ENCODE measurements around the gene CDC16. TPM values are rescaled to one million over a fixed set of nuclear protein-coding genes. Genes with fewer than 3 reads are reported as not detected.

The CDC16 gene
- total and polyA plus RNA-seq, 2 of the 8 experiments (the other 6 are each of a cell fraction or from before 2014, with no cell fraction given), result 42.5 to 83.4 TPM

DNA sequence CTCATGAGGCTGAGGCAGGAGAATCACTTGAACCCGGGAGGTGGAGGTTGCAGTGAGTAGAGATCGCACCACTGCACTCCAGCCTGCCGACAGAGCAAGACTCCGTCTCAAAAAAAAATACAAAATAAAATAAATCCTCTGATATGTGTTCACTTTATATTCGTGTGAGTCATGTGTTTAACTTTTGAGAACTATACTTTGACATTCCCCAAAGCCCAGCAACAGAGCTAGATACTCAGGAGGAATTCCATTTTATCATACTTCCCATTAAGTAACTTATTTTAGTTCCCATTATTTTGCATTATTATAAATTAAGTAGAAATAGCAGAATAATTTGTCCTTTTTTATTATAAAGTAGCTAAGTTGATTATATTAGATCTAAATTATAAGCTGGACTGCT is 76.3 kb downstream of the CDC16 start:
- Histone ChIP-seq H2AK5ac (ENCODE audit: low read depth, low read length) (no peak overlapping the region), H2BK5ac (ENCODE audit: low read depth, low read length) (no peak overlapping the region), H3K27me3 (replicated peaks in 1 of 4; ENCODE audit: control insufficient read depth in 3 of 4, extremely low read depth in 1 of 4, insufficient read depth in 3 of 4, low read length in 3 of 4) (no peaks in the 10 kb centered on the region), H4K20me1 (replicated peaks in 1 of 2; ENCODE audit: control insufficient read depth in 1 of 2, insufficient read depth in 2 of 2, low read length in 2 of 2) (peaks cover 0 to 2% of the 10 kb centered on the region in 2 experiments), H2BK15ac (ENCODE audit: low read length) (no peak overlapping the region), H3K23ac (ENCODE audit: insufficient read length) (no peak overlapping the region), H2BK12ac (ENCODE audit: low read depth, low read length) (no peak overlapping the region), H3K14ac (ENCODE audit: insufficient read length) (no peak overlapping the region), H2BK120ac (replicated peaks; ENCODE audit: low read depth, low read length) (no peak overlapping the region), H2BK20ac (ENCODE audit: low read length) (no peak overlapping the region), H3K18ac (ENCODE audit: extremely low read depth, low read length) (no peak overlapping the region), H4K5ac (ENCODE audit: insufficient read length, low read depth, low read length) (no peak overlapping the region), H3K9me3 (ENCODE audit: insufficient read depth in 2 of 2, low read depth in 1 of 2, low read length in 1 of 2) (no peaks in the 10 kb centered on the region), H3K4me3 (ENCODE audit: extremely low read depth in 1 of 4, insufficient read depth in 2 of 4, low read depth in 3 of 4, low read length in 4 of 4) (no peak overlapping the region), H3K27ac (ENCODE audit: low read depth, low read length) (no peak overlapping the region), H3K79me1 (ENCODE audit: low read depth, low read length) (no peaks in the 10 kb centered on the region; the same call in 1 of the 2 replicates), H3K56ac (replicated peaks; ENCODE audit: insufficient read length, low read depth, low read length) (no peak overlapping the region), H3K4me1 (replicated peaks in 1 of 4; ENCODE audit: control insufficient read depth in 3 of 4, insufficient read depth in 4 of 4, low read length in 3 of 4) (0 out of 7 replicates have a peak, but pooled peaks cover 0 to 3% (median 0%) of the 10 kb centered on the region in 4 experiments), H3K9ac (replicated peaks in 1 of 4; ENCODE audit: extremely low read depth in 1 of 4, low read depth in 3 of 4, low read length in 3 of 4) (no peak overlapping the region), H3K4me2 (ENCODE audit: insufficient read depth in 1 of 2, low read depth in 2 of 2, low read length in 2 of 2) (no peak overlapping the region), H3K79me2 (ENCODE audit: control insufficient read depth in 1 of 2, insufficient read depth in 2 of 2, low read length in 2 of 2) (peaks cover 0 to 15% of the 10 kb centered on the region in 2 experiments), H4K91ac (replicated peaks; ENCODE audit: insufficient read length, low read length) (no peak overlapping the region), H2AFZ (ENCODE audit: low read length) (no peak overlapping the region), H4K8ac (ENCODE audit: extremely low read depth, insufficient read depth, low read length) (no peak overlapping the region), H3K36me3 (ENCODE audit: control insufficient read depth in 2 of 4, insufficient read depth in 4 of 4, low read length in 3 of 4) (peaks cover 0 to 8% (median 3%) of the 10 kb centered on the region in 4 experiments; a peak in 3 of 8 replicates), H3K23me2 (ENCODE audit: low read depth, low read length) (peaks cover 4% of the 10 kb centered on the region; the same call in 1 of the 2 replicates), H3K4ac (replicated peaks; ENCODE audit: insufficient read length, low read depth, low read length) (no peak overlapping the region)
- WGBS, 2 experiments (ENCODE audit: extremely low coverage in 1 of 2, insufficient coverage in 1 of 2, insufficient read length in 1 of 2, insufficient replicate concordance in 2 of 2, low coverage in 1 of 2, low lambda C conversion rate in 2 of 2, missing lambda C conversion rate in 1 of 2), result 91% methylated on average over 5 of the region's 5 CpGs; no CpG with 5 or more reads in 1 of the 2 experiments
- POLR2A ChIA-PET (ENCODE audit: partially characterized antibody), result interaction anchor here (0.9 to 1.8 kb wide), 6 partner anchors 11 to 81 kb away, joined by 3 to 8 read pairs (median 3); partner anchors contain the start of gene UPF3A
- no peak for FAIRE-seq
- no peak for DNase-seq (ENCODE audit: low read depth in 1 of 2, low spot score in 2 of 2)
- CTCF ChIA-PET (ENCODE audit: partially characterized antibody), result interaction anchor here (1.1 to 2.0 kb wide), 3 partner anchors 9 to 28 kb away, joined by 5 read pairs; no protein-coding TSS in a partner anchor
- TF ChIP-seq HDAC2 (IDR thresholded peaks at IDR 0.05; ENCODE audit: borderline replicate concordance in 1 of 2, low read depth in 2 of 2, low read length in 2 of 2), result no peak
- TF ChIP-seq CEBPB (IDR thresholded peaks at IDR 0.05; ENCODE audit: low read depth, low read length), result no peak
- no peak for TF ChIP-seq BRCA1 (IDR thresholded peaks at IDR 0.05; ENCODE audit: low read depth, low read length)
- no peak for TF ChIP-seq SP1 (IDR thresholded peaks at IDR 0.05; ENCODE audit: low read depth, low read length)
- no peak for TF ChIP-seq POU5F1 (IDR thresholded peaks at IDR 0.05; ENCODE audit: low read depth, low read length)
- no peak for TF ChIP-seq SUZ12 (IDR thresholded peaks at IDR 0.05; ENCODE audit: low read length)
- TF ChIP-seq CREB1 (IDR thresholded peaks at IDR 0.05), result no peak
- no peak for TF ChIP-seq POLR2AphosphoS5 (IDR thresholded peaks at IDR 0.05; ENCODE audit: low read depth, low read length)
